HCT116 (cell line): Measurements from ENCODE around the gene DBN1. TPM values are rescaled to one million over a fixed set of nuclear protein-coding genes. Genes with fewer than 3 reads are reported as not detected.

Source experiments
- ATAC-seq: fragments of 200-7000 bp; cut with Tn5 transposase; 2 replicates; pipeline ENCODE4 v1.9.1; 2020; ENCODE audit warnings: mild to moderate bottlenecking, moderate library complexity
- BruUV-seq: library from RNA; stranded (reverse); fragments of 400-500 nt; replicated peaks from 2 replicates; lab custom pipeline; 2021; lab: Mats Ljungman, UMichigan
- CTCF ChIA-PET: fragments of 300-600 bp; sonication (Branson Sonifier 250); formaldehyde crosslinking; loops from one replicate; lab custom pipeline; 2021; ENCODE audit warnings: antibody characterized with exemption; lab: Charles Lee
- POLR2A ChIA-PET: fragments of 300-600, 350-600 bp; sonication (Branson Sonifier 250); formaldehyde crosslinking; loops from one replicate; lab custom pipeline; 2021; ENCODE audit warnings: antibody characterized with exemption; lab: Charles Lee
- RAD21 ChIA-PET, 2 experiments: fragments of 300-600 bp; sonication (Branson Sonifier 250); formaldehyde crosslinking; loops; one replicate each; lab custom pipeline; 2023; ENCODE audit warnings: low total read pairs in 2 of 2; ENCODE audit not compliant: uncharacterized antibody in 2 of 2, unreplicated experiment in 2 of 2, low non-redundant PET in 1 of 2; lab: Charles Lee
- DNase-seq: peaks from one replicate; pipeline ENCODE4 v3.0.0-alpha.2; 2010; ENCODE audit warnings: low read depth, low spot score
- H2AFZ ChIP-seq: fragments of 200-600 bp; shearing (Covaris generic), sonication (generic); 2 replicates; pipeline ENCODE4 v1.6.1; 2017; ENCODE audit warnings: low read depth, mixed run types, mixed read lengths, antibody characterized with exemption, low read length; ENCODE audit not compliant: poor library complexity, severe bottlenecking
- H3K27ac ChIP-seq: 2 replicates; pipeline ENCODE4 v1.5.1; 2012; ENCODE audit warnings: low read depth, low read length
- H3K27me3 ChIP-seq: fragments of 200-600 bp; sonication (generic); 2 replicates; pipeline ENCODE4 v1.6.1; 2016; ENCODE audit warnings: mixed run types, low read length, mixed read lengths; ENCODE audit not compliant: insufficient read depth
- H3K36me3 ChIP-seq, 2 experiments: fragments of 200-500 bp in 1 of 2; fragments of 200-600 bp in 1 of 2; sonication (Bioruptor generic) in 1 of 2; sonication (generic) in 1 of 2; 2 replicates each; pipeline versions ENCODE4 v1.5.1 to v1.6.1; 2014 to 2016; ENCODE audit warnings: low read length in 2 of 2, inconsistent platforms in 1 of 2, mixed read lengths in 1 of 2, mixed run types in 1 of 2; ENCODE audit not compliant: insufficient read depth in 2 of 2, control insufficient read depth in 1 of 2
- H3K4me1 ChIP-seq, 2 experiments: fragments of 200-600 bp in 1 of 2; sonication (generic) in 1 of 2; 2 replicates each; pipeline versions ENCODE4 v1.5.1 to v1.6.1; 2012 to 2017; ENCODE audit warnings: low read length in 2 of 2, inconsistent platforms in 1 of 2, mild to moderate bottlenecking in 1 of 2, mixed read lengths in 1 of 2, mixed run types in 1 of 2, moderate library complexity in 1 of 2; ENCODE audit not compliant: insufficient read depth in 2 of 2, control insufficient read depth in 1 of 2
- H3K4me2 ChIP-seq: fragments of 200-600 bp; sonication (generic); 2 replicates; pipeline ENCODE4 v1.6.1; 2017; ENCODE audit warnings: mixed run types, low read length, mixed read lengths
- H3K4me3 ChIP-seq, 2 experiments: fragments of 200-600 bp in 1 of 2; sonication (generic) in 1 of 2; replicated peaks in 1 of 2; 2 replicates each; pipeline ENCODE4 v1.5.1; 2011 to 2016; ENCODE audit warnings: low read length in 2 of 2, control low read depth in 1 of 2, low read depth in 1 of 2, mild to moderate bottlenecking in 1 of 2, mixed read lengths in 1 of 2, mixed run types in 1 of 2
- H3K79me2 ChIP-seq: fragments of 200-600 bp; sonication (generic); 2 replicates; pipeline ENCODE4 v1.6.1; 2017; ENCODE audit warnings: mild to moderate bottlenecking, mixed run types, low read length, moderate library complexity, mixed read lengths; ENCODE audit not compliant: insufficient read depth
- H3K9ac ChIP-seq: fragments of 200-600 bp; sonication (generic); 2 replicates; pipeline ENCODE4 v1.6.1; 2016; ENCODE audit warnings: low read length, mixed read lengths
- H3K9me2 ChIP-seq: fragments of 200-600 bp; sonication (generic), shearing (Covaris generic); 2 replicates; pipeline ENCODE4 v1.6.1; 2017; ENCODE audit warnings: mixed run types, mild to moderate bottlenecking, moderate library complexity; ENCODE audit not compliant: insufficient read depth
- H3K9me3 ChIP-seq, 2 experiments: fragments of 200-500 bp in 1 of 2; fragments of 200-600 bp in 1 of 2; sonication (Bioruptor generic) in 1 of 2; sonication (generic) in 1 of 2; 2 replicates each; pipeline ENCODE4 v1.6.1; 2014 to 2017; ENCODE audit warnings: low read length in 2 of 2, mixed read lengths in 2 of 2, inconsistent platforms in 1 of 2, low read depth in 1 of 2, mild to moderate bottlenecking in 1 of 2, mixed run types in 1 of 2, moderate library complexity in 1 of 2; ENCODE audit not compliant: control insufficient read depth in 1 of 2, insufficient read depth in 1 of 2
- H4K20me1 ChIP-seq: fragments of 200-600 bp; sonication (generic), shearing (Covaris generic); 2 replicates; pipeline ENCODE4 v1.6.1; 2017; ENCODE audit warnings: mixed run types, mild to moderate bottlenecking, moderate library complexity; ENCODE audit not compliant: insufficient read depth
- ATF3 ChIP-seq: IDR thresholded peaks from 2 replicates; pipeline ENCODE4 v1.6.1; 2012
- CEBPB ChIP-seq: IDR thresholded peaks from 2 replicates; pipeline ENCODE4 v1.6.1; 2012; ENCODE audit warnings: low read depth
- EGR1 ChIP-seq: IDR thresholded peaks from 2 replicates; pipeline ENCODE4 v1.6.1; 2012; ENCODE audit warnings: low read depth
- ELF1 ChIP-seq: IDR thresholded peaks from 2 replicates; pipeline ENCODE4 v1.6.1; 2012; ENCODE audit warnings: low read depth, borderline replicate concordance
- EZH2 ChIP-seq: fragments of 200-600 bp; sonication (generic); IDR thresholded peaks from 2 replicates; pipeline ENCODE4 v1.6.1; 2017; ENCODE audit warnings: antibody characterized with exemption, mixed run types
- EZH2phosphoT487 ChIP-seq: fragments of 200-600 bp; IDR thresholded peaks from 2 replicates; pipeline ENCODE4 v1.6.1; 2018; ENCODE audit warnings: antibody characterized with exemption, borderline replicate concordance
- FOSL1 ChIP-seq: IDR thresholded peaks from 2 replicates; pipeline ENCODE4 v1.6.1; 2012; ENCODE audit warnings: low read depth
- JUND ChIP-seq: IDR thresholded peaks from 2 replicates; pipeline ENCODE4 v1.6.1; 2012
- POLR2A ChIP-seq: IDR thresholded peaks from 2 replicates; pipeline ENCODE4 v1.7.0; 2011; ENCODE audit warnings: borderline replicate concordance; ENCODE audit not compliant: insufficient read depth, insufficient read length; ENCODE audit errors: extremely low read depth
- POLR2AphosphoS5 ChIP-seq: IDR thresholded peaks from 2 replicates; pipeline ENCODE4 v1.6.1; 2011; ENCODE audit warnings: mild to moderate bottlenecking, low read depth, low read length, moderate library complexity
- RAD21 ChIP-seq: IDR thresholded peaks from 2 replicates; pipeline ENCODE4 v1.6.1; 2012; ENCODE audit warnings: low read depth, mild to moderate bottlenecking
- REST ChIP-seq: IDR thresholded peaks from 2 replicates; pipeline ENCODE4 v1.6.1; 2012; ENCODE audit warnings: low read depth
- TCF7L2 ChIP-seq: IDR thresholded peaks from 2 replicates; pipeline ENCODE4 v1.7.0; 2011; ENCODE audit warnings: borderline replicate concordance, inconsistent platforms; ENCODE audit not compliant: insufficient read depth, insufficient read length; ENCODE audit errors: extremely low read depth
- YY1 ChIP-seq: IDR thresholded peaks from 2 replicates; pipeline ENCODE4 v1.6.1; 2011; ENCODE audit warnings: low read length, low read depth, moderate library complexity, mild to moderate bottlenecking; ENCODE audit not compliant: insufficient replicate concordance; ENCODE audit errors: extremely low read depth
- ZFX ChIP-seq: fragments of 450-650 bp; IDR thresholded peaks from 2 replicates; pipeline ENCODE4 v1.6.1; 2017
- ZNF274 ChIP-seq: fragments of 200-500 bp; sonication (Bioruptor generic); IDR thresholded peaks from 2 replicates; pipeline ENCODE4 v1.6.1; 2014; ENCODE audit warnings: mild to moderate bottlenecking, low read depth, low read length, inconsistent platforms
- intact Hi-C: fragments of 100-400 bp; cut with micrococcal nuclease; formaldehyde crosslinking; loops from 2 replicates; pipeline ENCODE4 v1.10.0; 2022
- total RNA-seq: library from RNA; stranded (reverse); gene quantifications from one replicate; pipeline ENCODE4 v1.2.1, GENCODE V29; 2021; ENCODE audit not compliant: unreplicated experiment

DBN1 gene
- total RNA-seq, 1 experiment from 2014 or later = 144 TPM

- ChIA-PET RAD21 (interaction anchor here in 1 of 2 experiments (1.8 kb wide), 1 partner anchor 112 kb away, joined by 5 read pairs; no protein-coding TSS in a partner anchor), CTCF (interaction anchor here (0.8 to 2.0 kb wide), 8 partner anchors 10 to 388 kb away, joined by 3 to 17 read pairs (median 6); partner anchors contain the start of gene DDX41), POLR2A (no interaction called here)
- Histone ChIP-seq H3K9me2 (no peaks in the 10 kb centered on the region), H3K27me3 (no peaks in the 10 kb centered on the region), H3K4me1 (peaks cover 8 to 21% of the 10 kb centered on the region in 2 experiments; a peak in 3 of 4 replicates), H3K4me3 (no peak overlapping the region), H2AFZ (no peak overlapping the region), H3K79me2 (peaks cover 2% of the 10 kb centered on the region), H3K4me2 (no peak overlapping the region), H3K36me3 (no peaks in the 10 kb centered on the region), H3K9me3 (no peaks in the 10 kb centered on the region), H3K9ac (no peak overlapping the region), H3K27ac (no peak overlapping the region), H4K20me1 (no peaks in the 10 kb centered on the region)
- BruUV-seq = no TSS peak
- intact Hi-C loops = loop anchor here (1.0 to 5.0 kb wide), 3 partner anchors 112 to 387 kb away; partner anchors contain the start of genes PRELID1 and RAB24
- TF ChIP-seq ZFX (no peak), POLR2A (no peak), TCF7L2 (no peak), YY1 (no peak), ZNF274 (no peak), RAD21 (no peak), ELF1 (no peak), JUND (no peak), FOSL1 (no peak), CEBPB (no peak), EZH2 (no peak), EGR1 (no peak), EZH2phosphoT487 (no peak), REST (no peak), ATF3 (no peak), POLR2AphosphoS5 (no peak)
- ATAC-seq (no peak), DNase-seq (no peak)
Observed at GRCh38 chr5:177501874-177502678, 28.6 kb upstream of the DBN1 start.
